ENCODE data around the gene ADH1C.
"Not testable (repeated sequence)": the region's sequence is repeated elsewhere in the genome, so short reads cannot be mapped to it uniquely, and the experiment has no call there.

ADH1C gene

GRCh38 chr4:99361268-99361898, 8.8 kb upstream of the ADH1C start:
- DNase-seq (ENCODE audit: extremely low spot score, insufficient read length, low read depth) (no peak), FAIRE-seq (no peak)

- FAIRE-seq (no peak), DNase-seq (ENCODE audit: extremely low spot score, insufficient read length, low read depth) (no peak)
Measured at GRCh38 chr4:99359480-99360204, 7.1 kb upstream of the ADH1C start.

DNA sequence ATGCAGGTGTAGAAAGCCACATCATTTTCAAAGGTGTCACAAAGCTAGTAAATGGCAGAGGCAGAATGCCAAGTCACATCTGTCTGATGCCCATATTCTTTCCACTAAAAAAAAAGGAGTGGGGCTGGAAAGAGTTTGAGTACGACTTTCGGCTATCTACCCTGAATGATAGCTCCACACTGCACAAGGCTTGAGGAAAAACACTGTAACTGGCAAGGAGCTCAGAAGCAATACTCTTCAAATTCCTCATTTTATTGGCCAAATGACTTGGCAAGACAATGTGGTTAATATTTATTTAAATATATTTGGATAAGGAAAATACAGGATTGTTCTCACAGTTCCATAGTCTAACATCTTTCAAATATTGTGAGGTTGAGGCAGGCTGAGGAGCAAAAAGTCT, 5.4 kb upstream of the ADH1C start:
- no peak for DNase-seq (ENCODE audit: extremely low spot score, insufficient read length, low read depth)
- no peak for FAIRE-seq

- FAIRE-seq (peak; percentile 59), DNase-seq (ENCODE audit: extremely low spot score, insufficient read length, low read depth) (no peak)
Measured at GRCh38 chr4:99356992-99357391, 4.4 kb upstream of the ADH1C start.

GRCh38 chr4:99356149-99356548, 3.6 kb upstream of the ADH1C start:
- DNase-seq (ENCODE audit: extremely low spot score, insufficient read length, low read depth); FAIRE-seq: not testable (repeated sequence)

GRCh38 chr4:99351487-99351886, 1.1 kb downstream of the ADH1C start:
- no peak for FAIRE-seq
- DNase-seq (ENCODE audit: extremely low spot score, insufficient read length, low read depth) = no peak

- no peak for DNase-seq (ENCODE audit: extremely low spot score, insufficient read length, low read depth)
- no peak for FAIRE-seq
Measured at GRCh38 chr4:99349338-99349737, 3.2 kb downstream of the ADH1C start.

DNA sequence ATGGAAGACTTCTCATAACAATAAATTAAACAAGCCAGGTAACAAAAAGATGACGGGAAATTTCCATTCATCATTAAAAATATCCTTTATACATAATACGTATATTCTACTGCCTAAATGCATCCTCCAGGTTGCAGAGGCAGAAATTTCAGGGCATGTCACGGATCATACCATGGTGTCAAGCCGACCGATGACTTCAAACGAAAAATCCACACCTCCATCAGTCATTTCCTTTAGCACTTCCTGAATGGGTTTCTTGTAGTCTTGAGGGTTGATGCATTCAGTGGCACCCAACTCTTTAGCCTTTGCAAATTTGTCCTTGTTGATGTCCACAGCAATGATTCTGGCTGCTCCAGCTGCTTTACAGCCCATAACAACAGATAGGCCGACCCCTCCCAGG, 9.9 kb downstream of the ADH1C start:
- not testable (repeated sequence) for FAIRE-seq

GRCh38 chr4:99341426-99341825, 11.1 kb downstream of the ADH1C start:
- FAIRE-seq (no peak), DNase-seq (ENCODE audit: extremely low spot score, insufficient read length, low read depth) (no peak)

More for the DNA sequence above, 9.9 kb downstream of the ADH1C start:
- DNase-seq (ENCODE audit: extremely low spot score, insufficient read length, low read depth) = not testable (repeated sequence)

- no peak for FAIRE-seq
- no peak for DNase-seq (ENCODE audit: extremely low spot score, insufficient read length, low read depth)
Measured at GRCh38 chr4:99339172-99339571, 13.4 kb downstream of the ADH1C start.

DNA sequence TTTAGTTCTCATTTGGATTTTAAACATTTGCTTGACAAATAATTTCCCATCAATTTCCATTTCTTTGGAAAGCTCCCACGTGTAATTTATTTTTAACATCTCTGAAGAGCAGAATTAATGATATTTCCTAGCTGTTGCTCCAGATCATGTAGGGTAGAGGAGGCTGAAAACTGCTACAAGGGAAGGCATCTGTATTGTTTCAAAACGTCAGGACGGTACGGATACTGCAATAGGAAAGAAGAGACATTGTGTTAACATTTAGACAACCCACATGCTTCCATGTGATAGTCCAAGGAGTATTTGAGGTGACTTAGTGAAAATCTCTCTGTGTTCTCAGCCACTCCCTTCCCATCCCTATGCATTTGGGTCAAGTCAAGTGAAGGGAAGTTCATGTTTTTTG, 16.0 kb downstream of the ADH1C start:
- FAIRE-seq = no peak
- no peak for DNase-seq (ENCODE audit: extremely low spot score, insufficient read length, low read depth)

DNA sequence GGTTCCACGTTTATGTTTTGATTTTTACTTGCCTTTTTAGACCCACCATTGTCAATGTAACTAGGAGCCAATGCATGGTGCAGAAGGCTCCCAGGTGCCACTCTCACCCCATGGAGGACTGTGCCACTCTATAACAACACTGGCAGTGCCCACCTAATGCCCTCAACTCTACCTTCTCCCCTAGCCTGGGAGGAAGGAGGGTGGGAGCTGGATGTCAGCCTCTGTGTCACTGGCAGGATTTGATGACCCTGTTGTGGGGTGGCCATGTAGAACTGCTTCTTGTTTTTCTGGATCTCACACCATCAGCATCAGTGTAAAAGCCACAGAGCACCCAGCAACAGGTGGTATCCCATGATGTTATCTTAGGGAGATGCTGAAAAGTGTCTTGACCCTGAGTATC, 17.7 kb downstream of the ADH1C start:
- FAIRE-seq (no peak), DNase-seq (ENCODE audit: extremely low spot score, insufficient read length, low read depth) (no peak)

DNA sequence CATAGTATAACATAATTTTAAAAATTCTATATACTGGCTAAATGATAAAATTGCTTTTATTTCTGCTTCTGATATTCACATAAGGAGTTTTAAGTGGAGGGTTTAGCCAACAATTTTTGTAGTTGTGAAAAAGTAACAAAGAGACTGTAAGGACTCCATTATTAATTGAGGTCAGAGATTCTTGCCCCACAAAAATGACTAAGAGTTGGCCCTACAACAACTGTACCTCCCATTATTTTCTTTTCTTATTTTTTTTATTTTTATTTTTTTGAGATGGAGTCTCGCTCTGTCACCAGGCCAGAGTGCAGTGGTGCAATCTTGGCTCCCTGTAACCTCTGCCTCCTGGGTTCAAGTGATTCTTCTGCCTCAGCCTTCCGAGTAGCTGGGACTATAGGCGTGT, 21.9 kb downstream of the ADH1C start:
- no peak for FAIRE-seq

DNA sequence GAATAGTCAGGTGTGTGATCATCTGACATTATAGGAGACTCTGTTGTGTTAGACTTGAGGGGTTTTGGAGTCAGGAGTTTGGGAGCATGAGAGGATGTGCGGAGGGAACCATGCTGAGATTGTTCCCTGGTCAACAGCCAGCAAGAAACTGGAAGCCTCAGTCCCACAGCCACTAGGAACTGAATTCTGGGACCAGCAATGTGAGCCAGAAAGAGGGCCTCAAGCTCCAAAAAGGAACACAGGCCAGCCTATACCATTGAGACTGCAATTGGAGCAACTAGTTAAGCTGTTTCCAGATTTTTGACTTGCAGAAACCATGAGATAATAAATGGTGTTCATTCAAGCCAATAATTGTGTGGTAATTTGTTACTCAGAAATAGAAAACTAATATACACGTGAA, 22.7 kb downstream of the ADH1C start:
- DNase-seq (ENCODE audit: extremely low spot score, insufficient read length, low read depth) = no peak

More for the DNA sequence above, 21.9 kb downstream of the ADH1C start:
- no peak for DNase-seq (ENCODE audit: extremely low spot score, insufficient read length, low read depth)

DNA sequence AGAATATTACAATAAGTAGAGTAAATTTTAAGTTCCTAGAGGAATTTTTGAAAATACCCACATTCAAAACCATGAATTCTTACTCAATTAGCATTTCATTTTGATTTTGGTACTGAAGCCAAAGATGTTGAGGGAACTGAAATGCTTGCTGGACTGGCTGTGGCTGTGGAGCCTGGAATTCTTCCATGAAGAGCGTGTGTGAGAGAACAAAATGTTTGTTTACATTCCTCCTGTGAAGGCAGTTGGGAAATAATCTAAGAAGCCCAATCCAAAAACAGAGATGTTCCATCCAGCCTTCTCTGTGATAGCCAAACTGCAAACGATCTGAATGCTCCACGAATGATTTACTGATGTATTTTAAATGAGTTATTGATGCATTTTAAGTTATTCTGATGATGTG, 27.6 kb downstream of the ADH1C start:
- no peak for DNase-seq (ENCODE audit: extremely low spot score, insufficient read length, low read depth)
- no peak for FAIRE-seq

More for the DNA sequence above, 22.7 kb downstream of the ADH1C start:
- FAIRE-seq = no peak

GRCh38 chr4:99324361-99324760, 28.2 kb downstream of the ADH1C start:
- FAIRE-seq = no peak

GRCh38 chr4:99323756-99324155, 28.8 kb downstream of the ADH1C start:
- FAIRE-seq (no peak), DNase-seq (ENCODE audit: extremely low spot score, insufficient read length, low read depth) (no peak)

More at GRCh38 chr4:99324361-99324760, 28.2 kb downstream of the ADH1C start:
- DNase-seq (ENCODE audit: extremely low spot score, insufficient read length, low read depth) = no peak

GRCh38 chr4:99321241-99322191, 31.0 kb downstream of the ADH1C start, which contains the start of gene ADH1B:
TSS of gene ADH1B (minus strand) at chr4:99321401. CDS start at chr4:99321331, 70 bp downstream.
- no peak for FAIRE-seq

GRCh38 chr4:99317811-99318210, 34.7 kb downstream of the ADH1C start:
- not testable (repeated sequence) for DNase-seq (ENCODE audit: extremely low spot score, insufficient read length, low read depth); FAIRE-seq

More at GRCh38 chr4:99321241-99322191, 31.0 kb downstream of the ADH1C start, which contains the start of gene ADH1B:
- no peak for DNase-seq (ENCODE audit: extremely low spot score, insufficient read length, low read depth)

GRCh38 chr4:99317354-99317753, 35.2 kb downstream of the ADH1C start:
- FAIRE-seq (no peak), DNase-seq (ENCODE audit: extremely low spot score, insufficient read length, low read depth) (no peak)
